Measurements from ENCODE around the gene PLEKHG3.

GRCh38 chr14:64676410-64677008 is 27.7 kb upstream of the PLEKHG3 start:
- no peak for TF ChIP-seq POLR2A (IDR thresholded peaks at IDR 0.05; ENCODE audit: low read depth, low read length)
- TF ChIP-seq POLR2AphosphoS5 (IDR thresholded peaks at IDR 0.05; ENCODE audit: low read depth, low read length): no peak
- TF ChIP-seq TAF1 (IDR thresholded peaks at IDR 0.05; ENCODE audit: low read depth, low read length): no peak
- TF ChIP-seq SPI1 (IDR thresholded peaks at IDR 0.05; ENCODE audit: low read depth, low read length): peak; percentile 82
- no peak for TF ChIP-seq PAX5 (IDR thresholded peaks at IDR 0.05; ENCODE audit: insufficient read depth, low read length, severe bottlenecking)

Measured in GM12891 (cell line).